IMR-90 (cell line): ENCODE results near the gene CARMIL1. TPM values are rescaled to one million over a fixed set of nuclear protein-coding genes. Genes with fewer than 3 reads are reported as not detected.

Experiments
- ATAC-seq: fragments of 200-7000 bp; cut with Tn5 transposase; 2 replicates; pipeline ENCODE4 v1.9.1; 2020; ENCODE audit warnings: low read depth, mild to moderate bottlenecking, moderate library complexity
- BruUV-seq: library from RNA; stranded (reverse); fragments of 400-500 nt; replicated peaks from 2 replicates; lab custom pipeline; 2021; lab: Mats Ljungman, UMichigan
- CTCF ChIA-PET: fragments of 300-600 bp; formaldehyde crosslinking; extraction: SDS; loops from one replicate; lab custom pipeline; 2021; ENCODE audit warnings: antibody characterized with exemption; lab: Yijun Ruan, JAX
- POLR2A ChIA-PET: fragments of 300-600 bp; sonication (Branson Sonifier 250); formaldehyde crosslinking; loops from one replicate; lab custom pipeline; 2022; ENCODE audit warnings: antibody characterized with exemption; ENCODE audit not compliant: unreplicated experiment; lab: Charles Lee
- DNase-seq: peaks from one replicate; pipeline ENCODE4 v3.0.0; 2013
- H2AFZ ChIP-seq: replicated peaks from 2 replicates; pipeline ENCODE3; 2013; ENCODE audit warnings: low read length, mild to moderate bottlenecking; ENCODE audit not compliant: poor library complexity
- H2AK5ac ChIP-seq: 2 replicates; pipeline ENCODE4 v1.6.1; 2013; ENCODE audit warnings: low read depth, low read length, inconsistent platforms
- H2AK9ac ChIP-seq: replicated peaks from 2 replicates; pipeline ENCODE3; 2013; ENCODE audit warnings: mild to moderate bottlenecking, low read depth, low read length, moderate library complexity; ENCODE audit not compliant: poor library complexity
- H2BK120ac ChIP-seq: 2 replicates; pipeline ENCODE4 v1.6.1; 2013; ENCODE audit warnings: low read depth, low read length, inconsistent platforms
- H2BK15ac ChIP-seq: 3 replicates; pipeline ENCODE4 v1.6.1; 2013; ENCODE audit warnings: low read depth, low read length, inconsistent platforms
- H2BK20ac ChIP-seq: 2 replicates; pipeline ENCODE4 v1.6.1; 2013; ENCODE audit warnings: low read depth, mild to moderate bottlenecking, inconsistent platforms, low read length, moderate library complexity
- H2BK5ac ChIP-seq: 2 replicates; pipeline ENCODE4 v1.6.1; 2013; ENCODE audit warnings: mild to moderate bottlenecking, low read depth, low read length, inconsistent platforms; ENCODE audit not compliant: poor library complexity, severe bottlenecking
- H3K14ac ChIP-seq: replicated peaks from 2 replicates; pipeline ENCODE4 v1.6.1; 2013; ENCODE audit warnings: low read depth, low read length, inconsistent platforms
- H3K18ac ChIP-seq: 2 replicates; pipeline ENCODE4 v1.6.1; 2013; ENCODE audit warnings: low read depth, low read length, control low read depth
- H3K23ac ChIP-seq: 2 replicates; pipeline ENCODE4 v1.6.1; 2013; ENCODE audit warnings: low read depth, low read length, inconsistent platforms
- H3K27ac ChIP-seq: 2 replicates; pipeline ENCODE4 v1.5.1; 2013; ENCODE audit warnings: mild to moderate bottlenecking, control low read depth, low read length; ENCODE audit not compliant: insufficient read depth
- H3K27me3 ChIP-seq: 2 replicates; pipeline ENCODE4 v1.6.1; 2013; ENCODE audit warnings: low read length; ENCODE audit not compliant: control insufficient read depth, insufficient read depth
- H3K36me3 ChIP-seq: 2 replicates; pipeline ENCODE4 v1.6.1; 2013; ENCODE audit warnings: low read length, mixed read lengths; ENCODE audit not compliant: control insufficient read depth, insufficient read depth
- H3K4ac ChIP-seq: 2 replicates; pipeline ENCODE4 v1.6.1; 2013; ENCODE audit warnings: low read depth, low read length, inconsistent platforms
- H3K4me1 ChIP-seq: 2 replicates; pipeline ENCODE4 v1.6.1; 2013; ENCODE audit warnings: low read length, mixed read lengths; ENCODE audit not compliant: control insufficient read depth, insufficient read depth
- H3K4me2 ChIP-seq: 2 replicates; pipeline ENCODE4 v1.6.1; 2013; ENCODE audit warnings: low read depth, mild to moderate bottlenecking, control low read depth, low read length, moderate library complexity
- H3K4me3 ChIP-seq: 2 replicates; pipeline ENCODE4 v1.5.1; 2013; ENCODE audit warnings: low read depth, mild to moderate bottlenecking, control low read depth, low read length, moderate library complexity; ENCODE audit not compliant: insufficient read depth
- H3K56ac ChIP-seq: 2 replicates; pipeline ENCODE4 v1.6.1; 2013; ENCODE audit warnings: low read length, inconsistent platforms; ENCODE audit not compliant: insufficient read depth; ENCODE audit errors: extremely low read depth
- H3K79me1 ChIP-seq, 2 experiments: 2 replicates each; pipeline ENCODE4 v1.6.1; 2013; ENCODE audit warnings: low read length in 2 of 2, inconsistent platforms in 1 of 2, low read depth in 1 of 2
- H3K9ac ChIP-seq: 2 replicates; pipeline ENCODE4 v1.6.1; 2013; ENCODE audit warnings: low read depth, low read length, control low read depth
- H3K9me1 ChIP-seq: 2 replicates; pipeline ENCODE4 v1.6.1; 2013; ENCODE audit warnings: low read length, inconsistent platforms; ENCODE audit not compliant: insufficient read depth
- H3K9me3 ChIP-seq: 2 replicates; pipeline ENCODE4 v1.6.1; 2013; ENCODE audit warnings: low read length; ENCODE audit not compliant: control insufficient read depth, insufficient read depth
- H4K20me1 ChIP-seq: 2 replicates; pipeline ENCODE4 v1.6.1; 2013; ENCODE audit warnings: low read length, inconsistent platforms; ENCODE audit not compliant: insufficient read depth
- H4K5ac ChIP-seq: 2 replicates; pipeline ENCODE4 v1.6.1; 2013; ENCODE audit warnings: mild to moderate bottlenecking, low read depth, low read length, control low read depth
- H4K8ac ChIP-seq, 2 experiments: 2 replicates each; pipeline ENCODE4 v1.6.1; 2013; ENCODE audit warnings: low read depth in 2 of 2, low read length in 2 of 2, control low read depth in 1 of 2, inconsistent platforms in 1 of 2
- H4K91ac ChIP-seq: 2 replicates; pipeline ENCODE4 v1.6.1; 2013; ENCODE audit warnings: low read depth, low read length, inconsistent platforms; ENCODE audit not compliant: insufficient read depth
- BHLHE40 ChIP-seq: fragments of 150-350 bp; IDR thresholded peaks from 2 replicates; pipeline ENCODE4 v1.6.1; 2016; ENCODE audit warnings: mild to moderate bottlenecking, low read depth, low read length
- CHD1 ChIP-seq: IDR thresholded peaks from 2 replicates; pipeline ENCODE4 v1.6.1; 2012; ENCODE audit warnings: low read depth, low read length, improper control_type of control experiment
- MAZ ChIP-seq: IDR thresholded peaks from 2 replicates; pipeline ENCODE4 v1.6.1; 2012; ENCODE audit warnings: low read depth, mild to moderate bottlenecking, low read length, improper control_type of control experiment, moderate library complexity, borderline replicate concordance
- MXI1 ChIP-seq: IDR thresholded peaks from 2 replicates; pipeline ENCODE4 v1.6.1; 2012; ENCODE audit warnings: low read depth, mild to moderate bottlenecking, low read length, moderate library complexity, borderline replicate concordance
- RFX5 ChIP-seq: IDR thresholded peaks from 2 replicates; pipeline ENCODE4 v1.8.0; 2012; ENCODE audit warnings: low read depth, mild to moderate bottlenecking, low read length, moderate library complexity
- WGBS, 2 experiments: methylation state at CpG; one replicate each; pipeline versions ENCODE4 v1.1.5 to v1.1.7; 2013; ENCODE audit warnings: missing lambda C conversion rate in 2 of 2; ENCODE audit not compliant: insufficient read length in 1 of 2; ENCODE audit errors: extremely low coverage in 2 of 2; 5-methylcytosine and 5-hydroxymethylcytosine counted together
- dilution Hi-C: fragments of 300-500 bp; cut with HindIII; formaldehyde crosslinking; loops from one replicate; pipeline ENCODE4 v1.14.3; 2018; ENCODE audit warnings: low sequenced_read_pairs; ENCODE audit not compliant: unreplicated experiment
- in situ Hi-C: fragments of 300-500 bp; cut with MboI; formaldehyde crosslinking; loops from 3 replicates; pipeline ENCODE4 v1.14.3; 2019; ENCODE audit warnings: low sequenced_read_pairs, inconsistent platforms, mixed read lengths
- intact Hi-C: fragments of 100-400 bp; cut with micrococcal nuclease; formaldehyde crosslinking; loops from 2 replicates; pipeline ENCODE4 v1.10.0; 2022
- polyA plus RNA-seq, 3 experiments: library from polyadenylated mRNA; depleted of rRNA; stranded (reverse); fragments of >200 nt; gene quantifications; 2 replicates each; pipeline ENCODE4 v1.2.3, GENCODE V29; 2012; ENCODE audit warnings: low replicate concordance in 1 of 3
- total RNA-seq: library from RNA; depleted of rRNA; stranded (reverse); fragments of >200 nt; gene quantifications from 2 replicates; pipeline ENCODE4 v1.2.3, GENCODE V29; 2012

The CARMIL1 gene
- total and polyA plus RNA-seq, 2 of the 4 experiments (the other 2 are of a cell fraction), result 1.3 to 2.9 TPM

DNA sequence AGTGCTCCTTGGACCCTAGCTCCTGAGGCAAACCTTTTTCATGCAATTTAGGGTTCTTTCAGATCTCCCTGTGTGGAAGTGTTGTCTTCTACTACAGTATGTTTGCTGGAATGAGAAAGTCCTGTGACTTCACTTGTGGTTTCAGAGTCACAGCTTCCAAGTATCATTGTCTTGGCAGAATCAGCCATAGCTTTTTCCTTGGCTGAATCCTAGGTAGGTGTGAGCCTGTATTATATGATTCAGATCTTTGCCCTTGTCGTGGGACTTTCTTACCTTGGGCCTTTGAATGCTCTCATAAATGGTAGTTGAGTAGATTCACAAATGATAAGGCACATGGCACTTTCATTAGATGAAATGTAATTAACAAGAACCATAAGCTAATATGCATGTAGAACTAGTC, 16.5 kb downstream of the CARMIL1 start:
- no peak overlapping the region for H3K4me3 ChIP-seq
- H2BK20ac ChIP-seq, result no peak overlapping the region
- H2AK5ac ChIP-seq, result no peak overlapping the region
- dilution Hi-C loops, result no loop called here
- no peak overlapping the region for H3K4me2 ChIP-seq
- in situ Hi-C loops, result no loop called here
- no peak overlapping the region for H4K91ac ChIP-seq
- ATAC-seq, result no peak
- no peaks in the 10 kb centered on the region for H3K27me3 ChIP-seq
- no peak for TF ChIP-seq MXI1
- no peak for TF ChIP-seq BHLHE40
- no peak for TF ChIP-seq CHD1
- TF ChIP-seq RFX5, result no peak
- no peak for TF ChIP-seq MAZ
- no peak overlapping the region for H2BK15ac ChIP-seq
- H3K27ac ChIP-seq, result no peak overlapping the region
- H3K4me1 ChIP-seq, result peaks cover 2% of the 10 kb centered on the region; the same call in 1 of the 2 replicates
- no peak overlapping the region for H2BK5ac ChIP-seq
- H4K20me1 ChIP-seq, result no peaks in the 10 kb centered on the region
- H3K9ac ChIP-seq, result no peak overlapping the region
- H2AFZ ChIP-seq, result no peak overlapping the region
- no peak overlapping the region for H3K18ac ChIP-seq
- no peak overlapping the region for H3K14ac ChIP-seq
- H3K36me3 ChIP-seq, result no peaks in the 10 kb centered on the region
- H2BK120ac ChIP-seq, result no peak overlapping the region
- H4K5ac ChIP-seq, result no peak overlapping the region
- H3K4ac ChIP-seq, result no peak overlapping the region
- ChIA-PET POLR2A (no interaction called here), CTCF (no interaction called here)
- H3K9me3 ChIP-seq, result no peaks in the 10 kb centered on the region
- WGBS, 2 experiments, result no CpG with 5 or more reads among the region's 1 CpG
- no peaks in the 10 kb centered on the region; the same call in 1 of the 2 replicates for H3K9me1 ChIP-seq
- no TSS peak for BruUV-seq
- no peak for DNase-seq
- no peak overlapping the region for H3K23ac ChIP-seq
- no peak overlapping the region for H4K8ac ChIP-seq
- intact Hi-C loops, result no loop called here
- H3K56ac ChIP-seq, result no peak overlapping the region
- no peaks in the 10 kb centered on the region for H3K79me1 ChIP-seq
- no peak overlapping the region for H2AK9ac ChIP-seq
